Testis (tissue), 3 donors: ENCODE measurements around the gene PLA1A. TPM values are rescaled to one million over a fixed set of nuclear protein-coding genes. Genes with fewer than 3 reads are reported as not detected.

ENCODE experiments used
- DNase-seq: peaks from one replicate; pipeline ENCODE4 v3.0.0-alpha.2; 2019
- H3K27ac ChIP-seq, 2 donors: fragments of 200-600 bp; sonication (generic); one replicate each; pipeline ENCODE4 v1.5.1; 2019
- H3K27me3 ChIP-seq: fragments of 200-600 bp; sonication (generic); one replicate; pipeline ENCODE4 v1.5.1; 2019
- H3K36me3 ChIP-seq: fragments of 200-600 bp; sonication (generic); one replicate; pipeline ENCODE4 v1.5.1; 2017; ENCODE audit warnings: low read depth; ENCODE audit errors: missing control alignments
- H3K4me1 ChIP-seq: fragments of 200-600 bp; sonication (generic); one replicate; pipeline ENCODE4 v1.5.1; 2019
- H3K4me3 ChIP-seq, 2 donors: fragments of 200-600 bp; sonication (generic); one replicate each; pipeline ENCODE4 v1.5.1; 2017 to 2019
- H3K9me3 ChIP-seq: fragments of 200-600 bp; sonication (generic); one replicate; pipeline ENCODE4 v1.5.1; 2017
- POLR2A ChIP-seq: fragments of 450-650 bp; IDR thresholded peaks from one replicate; pipeline ENCODE4 v1.6.1; 2017; ENCODE audit warnings: antibody characterized with exemption, mild to moderate bottlenecking, moderate library complexity
- WGBS, 2 donors: methylation state at CpG; one replicate each; pipeline ENCODE4 v1.1.5; 2018; 5-methylcytosine and 5-hydroxymethylcytosine counted together
- intact Hi-C: fragments of 100-400 bp; cut with DNase I; formaldehyde crosslinking; loops from one replicate; pipeline ENCODE4 v1.15.1; 2023; ENCODE audit warnings: low total_unique reads
- polyA plus RNA-seq: library from polyadenylated mRNA; stranded (reverse); fragments of 350-450 nt; fragmentation: Illumina TruSeq; extraction: RNeasy Lipid Tissue Mini Kit (QIAGEN cat#74804); gene quantifications from one replicate; pipeline ENCODE4 v1.2.3, GENCODE V29; 2014; ENCODE audit warnings: low read depth, low replicate concordance; ENCODE audit not compliant: insufficient read depth
- total RNA-seq, 2 donors: library from RNA; depleted of rRNA; stranded (reverse); fragments of >200 nt; gene quantifications; one replicate each; pipeline ENCODE4 v1.2.3, GENCODE V29; 2016
- TF ChIP-seq, protein P1 (sequence below), 3 experiments: fragments of 450-650 bp in 2 of 3; fragments of 200-600 bp in 1 of 3; sonication (generic) in 1 of 3; IDR thresholded peaks; one replicate each; pipeline ENCODE4 v1.5.1; 2016 to 2019; ENCODE audit warnings: antibody characterized with exemption in 3 of 3, mild to moderate bottlenecking in 2 of 3, moderate library complexity in 1 of 3

PLA1A gene
- total and polyA plus RNA-seq, 3 donors from 2014 or later, result 0.87 to 8.7 (median 2.7) TPM

- peak overlapping the region in 1 of 2 donors; percentile 60 for H3K27ac ChIP-seq
- intact Hi-C loops, result no loop called here
- H3K27me3 ChIP-seq, result no peaks in the 10 kb centered on the region
- no peaks in the 10 kb centered on the region for H3K9me3 ChIP-seq
- DNase-seq, result no peak
- no peak for TF ChIP-seq POLR2A
- TF ChIP-seq, protein P1, sequence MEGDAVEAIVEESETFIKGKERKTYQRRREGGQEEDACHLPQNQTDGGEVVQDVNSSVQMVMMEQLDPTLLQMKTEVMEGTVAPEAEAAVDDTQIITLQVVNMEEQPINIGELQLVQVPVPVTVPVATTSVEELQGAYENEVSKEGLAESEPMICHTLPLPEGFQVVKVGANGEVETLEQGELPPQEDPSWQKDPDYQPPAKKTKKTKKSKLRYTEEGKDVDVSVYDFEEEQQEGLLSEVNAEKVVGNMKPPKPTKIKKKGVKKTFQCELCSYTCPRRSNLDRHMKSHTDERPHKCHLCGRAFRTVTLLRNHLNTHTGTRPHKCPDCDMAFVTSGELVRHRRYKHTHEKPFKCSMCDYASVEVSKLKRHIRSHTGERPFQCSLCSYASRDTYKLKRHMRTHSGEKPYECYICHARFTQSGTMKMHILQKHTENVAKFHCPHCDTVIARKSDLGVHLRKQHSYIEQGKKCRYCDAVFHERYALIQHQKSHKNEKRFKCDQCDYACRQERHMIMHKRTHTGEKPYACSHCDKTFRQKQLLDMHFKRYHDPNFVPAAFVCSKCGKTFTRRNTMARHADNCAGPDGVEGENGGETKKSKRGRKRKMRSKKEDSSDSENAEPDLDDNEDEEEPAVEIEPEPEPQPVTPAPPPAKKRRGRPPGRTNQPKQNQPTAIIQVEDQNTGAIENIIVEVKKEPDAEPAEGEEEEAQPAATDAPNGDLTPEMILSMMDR (IDR thresholded peaks at IDR 0.05), result no peak
- H3K36me3 ChIP-seq, result no peaks in the 10 kb centered on the region
- H3K4me1 ChIP-seq, result peaks cover 8% of the 10 kb centered on the region
- H3K4me3 ChIP-seq, result no peak overlapping the region
- 35 to 60% methylated on average over 7 of the region's 7 CpGs for WGBS, 2 donors
Observed at GRCh38 chr3:119652306-119653033, 54.8 kb downstream of the PLA1A start.

DNA sequence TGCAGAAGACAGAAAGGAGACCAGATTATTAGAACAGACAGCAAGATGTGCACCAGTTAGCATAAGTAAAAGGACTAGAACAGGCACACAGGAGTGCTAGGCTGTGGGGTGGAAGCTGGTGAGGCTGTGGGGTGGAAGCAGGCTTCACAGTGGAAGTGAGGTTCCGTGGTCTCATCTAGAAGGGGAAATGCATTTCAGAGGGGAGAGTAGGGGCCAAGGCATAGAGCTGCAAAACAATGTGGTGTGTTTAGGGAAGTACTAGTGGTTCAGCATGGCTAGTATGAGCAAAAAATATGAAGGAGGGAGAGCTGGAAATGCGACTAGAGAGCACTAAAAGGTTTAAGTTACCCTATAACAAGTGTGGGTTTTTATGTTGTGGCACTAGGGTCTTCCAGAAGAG, 56.2 kb downstream of the PLA1A start:
- no peak for DNase-seq
- intact Hi-C loops, result no loop called here
- no peak for TF ChIP-seq POLR2A
- TF ChIP-seq, protein P1 (IDR thresholded peaks at IDR 0.05), result no peak
- H3K36me3 ChIP-seq, result no peaks in the 10 kb centered on the region
- WGBS, 2 donors, result 38 to 43% methylated on average over 2 of the region's 2 CpGs
- no peak overlapping the region for H3K4me3 ChIP-seq
- no peaks in the 10 kb centered on the region for H3K27me3 ChIP-seq
- H3K9me3 ChIP-seq, result no peaks in the 10 kb centered on the region
- no peak overlapping the region for H3K27ac ChIP-seq
- H3K4me1 ChIP-seq, result no peaks in the 10 kb centered on the region

- H3K27me3 ChIP-seq, result no peaks in the 10 kb centered on the region
- TF ChIP-seq, protein P1 (IDR thresholded peaks at IDR 0.05), result no peak
- no peak for TF ChIP-seq POLR2A
- H3K4me3 ChIP-seq, result no peak overlapping the region
- 77 to 87% methylated on average over 4 of the region's 4 CpGs for WGBS, 2 donors
- intact Hi-C loops, result no loop called here
- peaks cover 16% of the 10 kb centered on the region for H3K4me1 ChIP-seq
- no peaks in the 10 kb centered on the region for H3K9me3 ChIP-seq
- no peak overlapping the region for H3K27ac ChIP-seq
- no peak for DNase-seq
- H3K36me3 ChIP-seq, result no peaks in the 10 kb centered on the region
Observed at GRCh38 chr3:119657887-119658702, 60.4 kb downstream of the PLA1A start.

GRCh38 chr3:119658994-119659393, 61.3 kb downstream of the PLA1A start:
- Histone ChIP-seq H3K27ac (no peak overlapping the region), H3K4me3 (no peak overlapping the region), H3K9me3 (no peaks in the 10 kb centered on the region), H3K27me3 (no peaks in the 10 kb centered on the region), H3K36me3 (no peaks in the 10 kb centered on the region), H3K4me1 (peaks cover 20% of the 10 kb centered on the region)
- intact Hi-C loops, result no loop called here
- no peak for TF ChIP-seq POLR2A
- TF ChIP-seq, protein P1 (IDR thresholded peaks at IDR 0.05), result no peak
- no peak for DNase-seq
- WGBS, 2 donors, result 97 to 98% methylated on average over 2 of the region's 2 CpGs
